Hepatocyte (in vitro differentiated cells): ENCODE data around the gene PRSS57. TPM values are rescaled to one million over a fixed set of nuclear protein-coding genes. Genes with fewer than 3 reads are reported as not detected.

Experiments
- DNase-seq: peaks from one replicate; pipeline ENCODE4 v3.0.0-alpha.2; 2016; ENCODE audit warnings: low spot score
- H2AFZ ChIP-seq: fragments of 200-600 bp; sonication (generic); 2 replicates; pipeline ENCODE4 v1.6.0; 2016; ENCODE audit warnings: antibody characterized with exemption, mild to moderate bottlenecking
- H3K27ac ChIP-seq: fragments of 200-600 bp; sonication (generic); 2 replicates; pipeline ENCODE4 v1.5.1; 2016; ENCODE audit warnings: mild to moderate bottlenecking
- H3K27me3 ChIP-seq: fragments of 200-600 bp; sonication (generic); 2 replicates; pipeline ENCODE4 v1.6.1; 2016
- H3K36me3 ChIP-seq: fragments of 200-600 bp; sonication (generic); replicated peaks from 2 replicates; pipeline ENCODE4 v1.5.1; 2016; ENCODE audit warnings: low read depth; ENCODE audit not compliant: insufficient read depth
- H3K4me1 ChIP-seq: fragments of 200-600 bp; sonication (generic); 2 replicates; pipeline ENCODE4 v1.5.1; 2016; ENCODE audit warnings: mild to moderate bottlenecking, moderate library complexity; ENCODE audit not compliant: insufficient read depth
- H3K4me2 ChIP-seq: fragments of 200-600 bp; sonication (generic); 2 replicates; pipeline ENCODE4 v1.6.0; 2016
- H3K4me3 ChIP-seq: fragments of 200-600 bp; sonication (generic); 2 replicates; pipeline ENCODE4 v1.5.1; 2016; ENCODE audit warnings: mild to moderate bottlenecking
- H3K79me2 ChIP-seq: fragments of 200-600 bp; sonication (generic); 2 replicates; pipeline ENCODE4 v1.6.0; 2017; ENCODE audit warnings: mild to moderate bottlenecking
- H3K9me2 ChIP-seq: fragments of 200-600 bp; sonication (generic); replicated peaks from 2 replicates; pipeline ENCODE4 v1.6.0; 2017; ENCODE audit warnings: mild to moderate bottlenecking; ENCODE audit not compliant: insufficient read depth
- H3K9me3 ChIP-seq: fragments of 200-600 bp; sonication (generic); 2 replicates; pipeline ENCODE4 v1.5.1; 2016; ENCODE audit warnings: low read depth, mild to moderate bottlenecking
- H4K20me1 ChIP-seq: fragments of 200-600 bp; sonication (generic); 2 replicates; pipeline ENCODE4 v1.6.0; 2016; ENCODE audit warnings: mild to moderate bottlenecking; ENCODE audit not compliant: insufficient read depth, poor library complexity, severe bottlenecking
- EZH2 ChIP-seq: fragments of 200-600 bp; sonication (generic); IDR thresholded peaks from 2 replicates; pipeline ENCODE4 v1.6.1; 2016; ENCODE audit warnings: antibody characterized with exemption, mild to moderate bottlenecking, borderline replicate concordance
- EZH2phosphoT487 ChIP-seq: fragments of 200-600 bp; sonication (generic); IDR thresholded peaks from one replicate; pipeline ENCODE4 v1.6.1; 2018; ENCODE audit warnings: antibody characterized with exemption, mild to moderate bottlenecking, low read depth, moderate library complexity; ENCODE audit not compliant: unreplicated experiment, severe bottlenecking
- WGBS: methylation state at CpG from one replicate; pipeline ENCODE4 v1.1.6; 2016; ENCODE audit warnings: low lambda C conversion rate; ENCODE audit errors: missing lambda C conversion rate; 5-methylcytosine and 5-hydroxymethylcytosine counted together
- polyA plus RNA-seq: library from polyadenylated mRNA; unstranded; fragments of >200 nt; fragmentation: Nextera tagmentation; extraction: Ambion mirVana; gene quantifications from 2 replicates; pipeline ENCODE4 v1.2.1, GENCODE V29; 2016
- total RNA-seq: library from RNA; depleted of rRNA; stranded (reverse); fragments of >200 nt; gene quantifications from 2 replicates; pipeline ENCODE4 v1.2.3, GENCODE V29; 2014
- TF ChIP-seq, protein P1 (sequence below): fragments of 200-600 bp; sonication (generic); IDR thresholded peaks from 2 replicates; pipeline ENCODE4 v1.5.1; 2016; ENCODE audit warnings: antibody characterized with exemption, mild to moderate bottlenecking; ENCODE audit not compliant: poor library complexity

The PRSS57 gene
- total and polyA plus RNA-seq, 2 experiments from 2014 or later = 1.2 to 2.4 TPM

- no peaks in the 10 kb centered on the region for H3K9me3 ChIP-seq
- DNase-seq = no peak
- H3K4me2 ChIP-seq = peak overlapping the region; percentile 90
- H3K36me3 ChIP-seq = no peaks in the 10 kb centered on the region
- H3K9me2 ChIP-seq = no peaks in the 10 kb centered on the region
- H3K4me1 ChIP-seq = no peaks in the 10 kb centered on the region
- H3K27ac ChIP-seq = no peak overlapping the region
- no peaks in the 10 kb centered on the region for H3K27me3 ChIP-seq
- WGBS = 53% methylated on average over 20 of the region's 25 CpGs
- H3K4me3 ChIP-seq = peak overlapping the region; percentile 16
- no peak for TF ChIP-seq EZH2
- TF ChIP-seq, protein P1, sequence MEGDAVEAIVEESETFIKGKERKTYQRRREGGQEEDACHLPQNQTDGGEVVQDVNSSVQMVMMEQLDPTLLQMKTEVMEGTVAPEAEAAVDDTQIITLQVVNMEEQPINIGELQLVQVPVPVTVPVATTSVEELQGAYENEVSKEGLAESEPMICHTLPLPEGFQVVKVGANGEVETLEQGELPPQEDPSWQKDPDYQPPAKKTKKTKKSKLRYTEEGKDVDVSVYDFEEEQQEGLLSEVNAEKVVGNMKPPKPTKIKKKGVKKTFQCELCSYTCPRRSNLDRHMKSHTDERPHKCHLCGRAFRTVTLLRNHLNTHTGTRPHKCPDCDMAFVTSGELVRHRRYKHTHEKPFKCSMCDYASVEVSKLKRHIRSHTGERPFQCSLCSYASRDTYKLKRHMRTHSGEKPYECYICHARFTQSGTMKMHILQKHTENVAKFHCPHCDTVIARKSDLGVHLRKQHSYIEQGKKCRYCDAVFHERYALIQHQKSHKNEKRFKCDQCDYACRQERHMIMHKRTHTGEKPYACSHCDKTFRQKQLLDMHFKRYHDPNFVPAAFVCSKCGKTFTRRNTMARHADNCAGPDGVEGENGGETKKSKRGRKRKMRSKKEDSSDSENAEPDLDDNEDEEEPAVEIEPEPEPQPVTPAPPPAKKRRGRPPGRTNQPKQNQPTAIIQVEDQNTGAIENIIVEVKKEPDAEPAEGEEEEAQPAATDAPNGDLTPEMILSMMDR = no peak
- no peak for TF ChIP-seq EZH2phosphoT487
- H4K20me1 ChIP-seq = no peaks in the 10 kb centered on the region
- H2AFZ ChIP-seq = no peak overlapping the region
- no peaks in the 10 kb centered on the region for H3K79me2 ChIP-seq
Measured at GRCh38 chr19:640161-640558, 55.1 kb downstream of the PRSS57 start.

- peak within 1 kb of the TSS; percentile 90 for H3K4me2 ChIP-seq
- H3K27me3 ChIP-seq = no peaks in the 10 kb centered on the region
- peak; percentile 95 for DNase-seq
- TF ChIP-seq EZH2 = no peak
- no peaks in the 10 kb centered on the region for H3K9me3 ChIP-seq
- H3K4me3 ChIP-seq = peak within 1 kb of the TSS; percentile 31
- WGBS = 12% methylated on average over 59 of the region's 109 CpGs
- H3K36me3 ChIP-seq = no peaks in the 10 kb centered on the region
- peaks cover 4% of the 10 kb centered on the region for H3K79me2 ChIP-seq
- H2AFZ ChIP-seq = peak within 1 kb of the TSS; percentile 33
- H3K27ac ChIP-seq = no peak within 1 kb of the TSS
- no peaks in the 10 kb centered on the region for H4K20me1 ChIP-seq
- H3K4me1 ChIP-seq = no peaks in the 10 kb centered on the region
- H3K9me2 ChIP-seq = no peaks in the 10 kb centered on the region
Measured at GRCh38 chr19:639253-640160, 55.7 kb downstream of the PRSS57 start, which contains the start of gene FGF22. Gene FGF22 (plus strand): TSS chr19:639879. CDS start chr19:639926, 47 bp downstream.

DNA sequence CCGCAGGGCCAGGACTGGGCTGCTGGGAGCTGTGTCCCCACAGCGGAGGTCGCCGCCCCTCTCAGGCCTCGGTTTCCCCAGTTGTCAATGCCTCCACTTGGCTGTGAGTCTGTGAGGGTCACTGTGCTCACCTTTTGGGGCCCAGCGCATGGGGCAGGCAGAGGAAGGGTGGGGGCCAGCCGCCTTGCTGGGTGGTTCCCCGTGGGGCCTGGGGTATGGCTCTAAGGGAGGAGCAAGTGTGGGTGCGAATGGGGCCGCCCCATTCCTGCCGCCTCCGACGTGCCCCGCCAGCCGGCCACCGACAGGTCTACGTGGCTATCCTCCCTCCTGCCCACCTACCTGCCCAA lies 56.4 kb downstream of the PRSS57 start:
- Histone ChIP-seq H3K4me2 (peak overlapping the region; percentile 90), H3K36me3 (no peaks in the 10 kb centered on the region), H3K27ac (no peak overlapping the region), H3K27me3 (no peaks in the 10 kb centered on the region), H3K79me2 (peaks cover 10% of the 10 kb centered on the region), H4K20me1 (no peaks in the 10 kb centered on the region), H3K4me3 (no peak overlapping the region), H3K9me3 (no peaks in the 10 kb centered on the region), H3K9me2 (no peaks in the 10 kb centered on the region), H2AFZ (peak overlapping the region; percentile 33), H3K4me1 (peaks cover 5% of the 10 kb centered on the region)
- TF ChIP-seq EZH2 = no peak
- TF ChIP-seq, protein P1 = no peak
- no peak for TF ChIP-seq EZH2phosphoT487
- WGBS = 82% methylated on average over 16 of the region's 17 CpGs
- DNase-seq = no peak

Other genes with a start within 250 kb of the PRSS57 start
- 50.3 and 50.8 TPM in 2 replicates for gene SHC2, start 234.4 kb downstream of the PRSS57 start, total RNA-seq
- gene SHC2, start 234.4 kb downstream of the PRSS57 start, polyA plus RNA-seq = 111 and 127 TPM in 2 replicates
- 1.2 and 4.0 TPM in 2 replicates for gene MADCAM1, start 199.0 kb downstream of the PRSS57 start, total RNA-seq
- gene MADCAM1, start 199.0 kb downstream of the PRSS57 start, polyA plus RNA-seq = 1.8 and 2.9 TPM in 2 replicates
- gene TPGS1, start 188.0 kb downstream of the PRSS57 start, total RNA-seq = 35.8 and 44.9 TPM in 2 replicates
- gene TPGS1, start 188.0 kb downstream of the PRSS57 start, polyA plus RNA-seq = 61.0 and 69.0 TPM in 2 replicates
- 89.9 and 105 TPM in 2 replicates for gene CDC34, start 163.7 kb downstream of the PRSS57 start, total RNA-seq
- 196 and 197 TPM in 2 replicates for gene CDC34, start 163.7 kb downstream of the PRSS57 start, polyA plus RNA-seq
- gene GZMM, start 151.4 kb downstream of the PRSS57 start, total RNA-seq = not detected in 2 replicates
- gene GZMM, start 151.4 kb downstream of the PRSS57 start, polyA plus RNA-seq = not detected in 2 replicates
- gene BSG, start 122.9 kb downstream of the PRSS57 start, total RNA-seq = 509 and 545 TPM in 2 replicates
- gene BSG, start 122.9 kb downstream of the PRSS57 start, polyA plus RNA-seq = 1,282 and 1,292 TPM in 2 replicates
- 0.30 and 0.44 TPM in 2 replicates for gene HCN2, start 105.6 kb downstream of the PRSS57 start, total RNA-seq
- 0.16 and 0.21 TPM in 2 replicates for gene HCN2, start 105.6 kb downstream of the PRSS57 start, polyA plus RNA-seq
- 38.7 and 41.9 TPM in 2 replicates for gene POLRMT, start 61.9 kb downstream of the PRSS57 start, total RNA-seq
- 59.5 and 60.7 TPM in 2 replicates for gene POLRMT, start 61.9 kb downstream of the PRSS57 start, polyA plus RNA-seq
- 0.20 TPM in 1 of 2 replicates, not detected in the other for gene FGF22, start 55.6 kb downstream of the PRSS57 start, total RNA-seq
- 0.18 and 0.70 TPM in 2 replicates for gene FGF22, start 55.6 kb downstream of the PRSS57 start, polyA plus RNA-seq
- 42.7 and 43.9 TPM in 2 replicates for gene RNF126, start 32.2 kb downstream of the PRSS57 start, total RNA-seq
- gene RNF126, start 32.2 kb downstream of the PRSS57 start, polyA plus RNA-seq = 84.7 and 89.6 TPM in 2 replicates
- gene FSTL3, start 19.1 kb downstream of the PRSS57 start, total RNA-seq = 106 and 131 TPM in 2 replicates
- gene FSTL3, start 19.1 kb downstream of the PRSS57 start, polyA plus RNA-seq = 171 and 209 TPM in 2 replicates
- 27.2 and 34.9 TPM in 2 replicates for gene PALM, start 13.5 kb upstream of the PRSS57 start, total RNA-seq
- 22.1 and 23.0 TPM in 2 replicates for gene PALM, start 13.5 kb upstream of the PRSS57 start, polyA plus RNA-seq
- 35.7 and 43.7 TPM in 2 replicates for gene MISP, start 55.7 kb upstream of the PRSS57 start, total RNA-seq
- gene MISP, start 55.7 kb upstream of the PRSS57 start, polyA plus RNA-seq = 38.4 and 50.9 TPM in 2 replicates
- gene PTBP1, start 102.0 kb upstream of the PRSS57 start, total RNA-seq = 144 and 178 TPM in 2 replicates
- 204 and 219 TPM in 2 replicates for gene PTBP1, start 102.0 kb upstream of the PRSS57 start, polyA plus RNA-seq
- gene PLPPR3, start 126.5 kb upstream of the PRSS57 start, total RNA-seq = 7.6 and 11.1 TPM in 2 replicates
- 11.4 and 11.7 TPM in 2 replicates for gene PLPPR3, start 126.5 kb upstream of the PRSS57 start, polyA plus RNA-seq
- not detected in 2 replicates for gene AZU1, start 132.4 kb upstream of the PRSS57 start, total RNA-seq
- gene AZU1, start 132.4 kb upstream of the PRSS57 start, polyA plus RNA-seq = 0.94 TPM in 1 of 2 replicates, not detected in the other
- not detected in 2 replicates for gene PRTN3, start 145.5 kb upstream of the PRSS57 start, total RNA-seq
- not detected in 2 replicates for gene PRTN3, start 145.5 kb upstream of the PRSS57 start, polyA plus RNA-seq
- gene ELANE, start 156.9 kb upstream of the PRSS57 start, total RNA-seq = 0.83 and 1.2 TPM in 2 replicates
- 0.81 and 3.0 TPM in 2 replicates for gene ELANE, start 156.9 kb upstream of the PRSS57 start, polyA plus RNA-seq
- 3.3 and 9.0 TPM in 2 replicates for gene CFD, start 164.2 kb upstream of the PRSS57 start, total RNA-seq
- gene CFD, start 164.2 kb upstream of the PRSS57 start, polyA plus RNA-seq = 8.2 and 11.2 TPM in 2 replicates
- gene MED16, start 197.7 kb upstream of the PRSS57 start, total RNA-seq = 24.4 and 32.1 TPM in 2 replicates
- gene MED16, start 197.7 kb upstream of the PRSS57 start, polyA plus RNA-seq = 80.9 and 111 TPM in 2 replicates
- gene RNU6-9, start 198.0 kb upstream of the PRSS57 start, total RNA-seq = not detected in 2 replicates
- gene RNU6-9, start 198.0 kb upstream of the PRSS57 start, polyA plus RNA-seq = not detected in 2 replicates
- gene R3HDM4, start 217.8 kb upstream of the PRSS57 start, total RNA-seq = 42.2 and 44.1 TPM in 2 replicates
- 86.6 and 88.2 TPM in 2 replicates for gene R3HDM4, start 217.8 kb upstream of the PRSS57 start, polyA plus RNA-seq
- 1.3 and 1.4 TPM in 2 replicates for gene KISS1R, start 221.9 kb upstream of the PRSS57 start, total RNA-seq
- 2.1 and 4.2 TPM in 2 replicates for gene KISS1R, start 221.9 kb upstream of the PRSS57 start, polyA plus RNA-seq
- gene ARID3A, start 230.6 kb upstream of the PRSS57 start, total RNA-seq = 95.9 and 122 TPM in 2 replicates
- 180 and 203 TPM in 2 replicates for gene ARID3A, start 230.6 kb upstream of the PRSS57 start, polyA plus RNA-seq